ENCODE measurements around the gene IL12RB2.

Gene IL12RB2, protein sequence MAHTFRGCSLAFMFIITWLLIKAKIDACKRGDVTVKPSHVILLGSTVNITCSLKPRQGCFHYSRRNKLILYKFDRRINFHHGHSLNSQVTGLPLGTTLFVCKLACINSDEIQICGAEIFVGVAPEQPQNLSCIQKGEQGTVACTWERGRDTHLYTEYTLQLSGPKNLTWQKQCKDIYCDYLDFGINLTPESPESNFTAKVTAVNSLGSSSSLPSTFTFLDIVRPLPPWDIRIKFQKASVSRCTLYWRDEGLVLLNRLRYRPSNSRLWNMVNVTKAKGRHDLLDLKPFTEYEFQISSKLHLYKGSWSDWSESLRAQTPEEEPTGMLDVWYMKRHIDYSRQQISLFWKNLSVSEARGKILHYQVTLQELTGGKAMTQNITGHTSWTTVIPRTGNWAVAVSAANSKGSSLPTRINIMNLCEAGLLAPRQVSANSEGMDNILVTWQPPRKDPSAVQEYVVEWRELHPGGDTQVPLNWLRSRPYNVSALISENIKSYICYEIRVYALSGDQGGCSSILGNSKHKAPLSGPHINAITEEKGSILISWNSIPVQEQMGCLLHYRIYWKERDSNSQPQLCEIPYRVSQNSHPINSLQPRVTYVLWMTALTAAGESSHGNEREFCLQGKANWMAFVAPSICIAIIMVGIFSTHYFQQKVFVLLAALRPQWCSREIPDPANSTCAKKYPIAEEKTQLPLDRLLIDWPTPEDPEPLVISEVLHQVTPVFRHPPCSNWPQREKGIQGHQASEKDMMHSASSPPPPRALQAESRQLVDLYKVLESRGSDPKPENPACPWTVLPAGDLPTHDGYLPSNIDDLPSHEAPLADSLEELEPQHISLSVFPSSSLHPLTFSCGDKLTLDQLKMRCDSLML

DNA sequence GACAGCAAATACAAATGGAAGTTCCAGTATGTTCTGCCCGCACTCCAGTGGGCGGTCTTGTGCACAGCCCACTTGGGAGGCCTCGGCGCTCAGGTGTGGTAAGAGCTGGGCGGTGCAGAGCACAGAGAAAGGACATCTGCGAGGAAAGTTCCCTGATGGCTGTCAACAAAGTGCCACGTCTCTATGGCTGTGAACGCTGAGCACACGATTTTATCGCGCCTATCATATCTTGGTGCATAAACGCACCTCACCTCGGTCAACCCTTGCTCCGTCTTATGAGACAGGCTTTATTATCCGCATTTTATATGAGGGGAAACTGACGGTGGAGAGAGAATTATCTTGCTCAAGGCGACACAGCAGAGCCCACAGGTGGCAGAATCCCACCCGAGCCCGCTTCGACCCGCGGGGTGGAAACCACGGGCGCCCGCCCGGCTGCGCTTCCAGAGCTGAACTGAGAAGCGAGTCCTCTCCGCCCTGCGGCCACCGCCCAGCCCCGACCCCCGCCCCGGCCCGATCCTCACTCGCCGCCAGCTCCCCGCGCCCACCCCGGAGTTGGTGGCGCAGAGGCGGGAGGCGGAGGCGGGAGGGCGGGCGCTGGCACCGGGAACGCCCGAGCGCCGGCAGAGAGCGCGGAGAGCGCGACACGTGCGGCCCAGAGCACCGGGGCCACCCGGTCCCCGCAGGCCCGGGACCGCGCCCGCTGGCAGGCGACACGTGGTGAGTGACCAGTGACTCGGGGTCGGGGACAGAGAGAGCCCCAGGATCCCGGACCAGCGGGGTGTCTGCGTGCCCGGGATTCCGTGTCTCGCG is at the start of gene IL12RB2:
Gene IL12RB2, plus strand, starts transcription at position 623 of the 810 bp plus-strand sequence. CDS start 12,496 bp downstream, outside the sequence.
- peaks cover 45% of the 10 kb centered on the region for H3K36me3 Mint-ChIP-seq (ENCODE audit: low read depth)
- DNase-seq, result peak; percentile 75
- H3K27ac Mint-ChIP-seq, result peak within 1 kb of the TSS; percentile 98
- H3K9me3 Mint-ChIP-seq, result no peaks in the 10 kb centered on the region
- H3K4me1 Mint-ChIP-seq (ENCODE audit: low read depth), result peaks cover 68% of the 10 kb centered on the region
- peaks cover 2% of the 10 kb centered on the region for H3K27me3 Mint-ChIP-seq
- H3K4me3 Mint-ChIP-seq, result peak within 1 kb of the TSS; percentile 96

DNA sequence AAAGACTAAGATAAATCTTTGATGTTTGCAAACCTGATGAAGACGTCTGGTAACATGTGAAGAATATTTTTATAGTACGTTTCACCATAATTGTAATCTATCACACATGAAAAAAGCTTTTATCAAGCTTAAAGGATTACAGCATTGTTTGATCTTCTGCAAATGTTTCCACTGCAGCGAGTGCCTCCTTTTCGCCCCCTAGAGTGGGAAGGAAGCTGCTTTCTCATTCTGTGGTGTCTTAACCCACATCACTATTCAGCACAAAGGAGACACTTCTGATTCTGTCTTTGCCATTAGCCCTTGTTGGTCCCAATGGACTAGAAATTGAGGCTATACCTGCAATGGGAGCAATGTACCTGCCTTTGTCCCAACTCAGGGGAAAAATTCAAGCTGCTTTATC is 46.0 kb upstream of the IL12RB2 start:
- no peak overlapping the region for H3K27ac Mint-ChIP-seq
- H3K36me3 Mint-ChIP-seq (ENCODE audit: low read depth), result no peaks in the 10 kb centered on the region
- no peak for DNase-seq
- H3K4me1 Mint-ChIP-seq (ENCODE audit: low read depth), result peaks cover 30% of the 10 kb centered on the region
- no peak overlapping the region for H3K4me3 Mint-ChIP-seq
- no peaks in the 10 kb centered on the region for H3K27me3 Mint-ChIP-seq
- H3K9me3 Mint-ChIP-seq, result no peaks in the 10 kb centered on the region

DNA sequence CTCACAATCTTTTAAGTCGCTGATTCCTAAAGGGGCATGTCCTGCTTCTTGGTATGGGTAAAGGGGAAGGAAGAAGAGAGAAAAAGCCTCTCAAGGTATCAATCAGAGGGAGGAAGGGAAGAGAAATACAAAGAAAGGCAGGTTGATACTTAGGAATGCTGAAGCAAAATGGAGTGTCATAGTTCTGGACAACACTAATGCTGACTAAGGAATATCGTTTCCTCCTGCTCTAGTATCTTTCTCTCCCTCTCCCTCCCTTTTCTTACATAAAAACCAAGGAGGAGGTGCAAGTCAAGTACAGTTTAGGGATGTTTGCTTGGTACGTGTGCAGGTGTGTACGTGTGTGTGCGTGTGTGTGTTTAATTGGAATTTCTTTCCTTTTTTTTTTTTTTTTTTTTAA is 44.9 kb upstream of the IL12RB2 start:
- no peaks in the 10 kb centered on the region for H3K36me3 Mint-ChIP-seq (ENCODE audit: low read depth)
- H3K4me1 Mint-ChIP-seq (ENCODE audit: low read depth), result peaks cover 31% of the 10 kb centered on the region
- no peak for DNase-seq
- H3K27me3 Mint-ChIP-seq, result no peaks in the 10 kb centered on the region
- H3K27ac Mint-ChIP-seq, result no peak overlapping the region
- H3K4me3 Mint-ChIP-seq, result no peak overlapping the region
- H3K9me3 Mint-ChIP-seq, result no peaks in the 10 kb centered on the region

DNA sequence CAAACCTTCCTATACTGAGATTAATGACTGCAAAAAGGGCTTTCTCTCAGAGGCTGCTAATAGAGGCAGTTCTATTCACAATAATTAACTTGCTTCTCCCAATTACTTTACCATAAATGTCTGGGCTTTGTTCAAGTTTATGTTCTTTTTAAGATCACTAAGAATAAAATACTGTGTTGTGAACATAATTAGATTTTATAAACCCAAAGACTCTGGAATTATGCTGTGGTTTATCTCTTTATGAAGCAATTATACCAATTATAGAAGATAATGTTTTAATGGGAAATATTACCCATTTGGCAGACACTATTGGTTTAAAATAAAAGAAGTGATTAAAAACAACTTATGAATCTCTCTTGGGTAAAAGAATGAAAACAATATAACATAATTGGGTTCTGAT is 43.5 kb upstream of the IL12RB2 start:
- H3K36me3 Mint-ChIP-seq (ENCODE audit: low read depth), result no peaks in the 10 kb centered on the region
- peaks cover 33% of the 10 kb centered on the region for H3K4me1 Mint-ChIP-seq (ENCODE audit: low read depth)
- H3K27me3 Mint-ChIP-seq, result no peaks in the 10 kb centered on the region
- no peaks in the 10 kb centered on the region for H3K9me3 Mint-ChIP-seq
- no peak overlapping the region for H3K4me3 Mint-ChIP-seq
- DNase-seq, result no peak
- no peak overlapping the region for H3K27ac Mint-ChIP-seq

DNA sequence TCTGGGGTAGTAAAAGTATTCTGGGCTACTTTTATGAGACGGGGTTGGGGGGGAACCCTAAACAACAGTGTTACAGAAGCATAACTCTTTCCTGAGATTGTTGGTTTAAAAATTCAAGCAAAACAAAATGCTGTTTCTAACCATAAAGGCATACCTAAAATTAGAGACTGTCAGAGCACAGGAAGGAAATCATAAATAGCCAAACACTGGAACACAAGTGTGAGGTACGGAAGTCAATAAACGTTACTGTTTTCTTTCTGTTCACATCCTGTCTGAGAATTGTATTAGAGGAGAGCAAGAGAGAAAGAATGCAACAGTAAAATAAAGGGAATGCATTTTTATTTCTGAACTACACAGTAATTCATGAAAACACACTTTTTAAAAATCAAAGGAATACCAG is 42.8 kb upstream of the IL12RB2 start:
- no peak for DNase-seq
- peak overlapping the region; percentile 76 for H3K27ac Mint-ChIP-seq
- no peaks in the 10 kb centered on the region for H3K36me3 Mint-ChIP-seq (ENCODE audit: low read depth)
- peak overlapping the region; percentile 13 for H3K4me3 Mint-ChIP-seq
- no peaks in the 10 kb centered on the region for H3K27me3 Mint-ChIP-seq
- no peaks in the 10 kb centered on the region for H3K9me3 Mint-ChIP-seq
- peaks cover 33% of the 10 kb centered on the region for H3K4me1 Mint-ChIP-seq (ENCODE audit: low read depth)

DNA sequence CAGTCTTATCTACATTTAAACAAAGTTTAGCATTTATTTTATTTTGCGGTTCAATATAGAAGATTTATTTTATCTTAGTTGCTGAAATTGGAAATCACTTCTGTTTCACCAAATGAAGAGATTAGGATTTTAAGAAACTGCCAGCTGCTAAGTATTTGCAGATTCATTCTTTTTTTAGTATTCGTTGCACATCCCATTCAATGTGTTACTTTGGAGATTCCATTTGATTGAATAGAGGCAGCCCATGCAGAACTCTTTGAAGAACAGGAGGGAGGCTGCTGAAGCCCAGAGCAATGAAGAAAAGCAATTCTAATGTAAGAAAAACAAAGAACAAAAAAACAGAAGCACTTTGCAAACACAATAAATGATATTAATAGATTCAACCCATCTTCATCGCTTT is 38.6 kb upstream of the IL12RB2 start:
- Mint-ChIP-seq H3K36me3 (ENCODE audit: low read depth) (peaks cover 25% of the 10 kb centered on the region), H3K27me3 (no peaks in the 10 kb centered on the region), H3K9me3 (peaks cover 30% of the 10 kb centered on the region), H3K27ac (no peak overlapping the region), H3K4me3 (no peak overlapping the region), H3K4me1 (ENCODE audit: low read depth) (peaks cover 48% of the 10 kb centered on the region)
- DNase-seq, result no peak

DNA sequence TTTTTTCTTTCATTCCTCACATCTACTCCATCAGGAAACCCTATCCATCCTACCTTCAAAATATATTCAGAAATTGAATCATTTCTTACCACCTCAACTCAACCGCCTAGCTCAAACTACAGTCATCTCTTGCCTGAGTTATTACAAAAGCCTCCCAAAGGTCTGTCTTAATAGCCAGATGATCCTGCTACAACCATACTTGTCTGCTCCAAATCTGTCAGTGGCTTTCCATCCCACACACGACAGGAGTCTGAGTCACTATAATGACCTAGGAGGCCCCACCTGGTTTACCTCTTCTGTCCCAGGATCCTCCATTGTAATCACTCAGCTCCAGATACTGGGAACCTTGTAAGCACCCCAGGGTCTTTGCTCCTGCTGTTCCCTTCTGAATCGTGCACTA is 37.1 kb upstream of the IL12RB2 start:
- Mint-ChIP-seq H3K27ac (peak overlapping the region; percentile 46), H3K9me3 (peaks cover 31% of the 10 kb centered on the region), H3K4me3 (no peak overlapping the region), H3K27me3 (no peaks in the 10 kb centered on the region), H3K36me3 (ENCODE audit: low read depth) (peaks cover 31% of the 10 kb centered on the region), H3K4me1 (ENCODE audit: low read depth) (peaks cover 55% of the 10 kb centered on the region)
- no peak for DNase-seq

DNA sequence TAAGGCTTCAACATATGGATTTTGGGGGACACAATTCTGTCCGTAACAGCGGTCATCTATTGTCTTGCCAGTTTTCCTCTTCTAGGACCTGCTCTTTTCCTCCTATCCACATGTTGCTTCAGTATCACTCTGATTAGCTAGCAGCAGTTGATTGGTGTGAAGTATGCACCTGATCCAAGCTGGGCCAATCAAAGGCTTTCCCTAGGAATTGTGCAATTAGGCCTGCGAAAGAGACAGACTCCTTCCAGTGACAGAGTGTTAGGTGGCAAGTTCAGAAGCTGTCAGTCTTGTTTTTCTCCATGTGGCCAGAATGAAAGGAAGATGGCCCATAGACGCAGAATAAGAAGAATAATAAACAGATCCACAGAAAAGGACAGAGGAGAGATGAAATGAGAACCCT is 34.1 kb upstream of the IL12RB2 start:
- peaks cover 42% of the 10 kb centered on the region for H3K36me3 Mint-ChIP-seq (ENCODE audit: low read depth)
- peaks cover 39% of the 10 kb centered on the region for H3K9me3 Mint-ChIP-seq
- no peaks in the 10 kb centered on the region for H3K27me3 Mint-ChIP-seq
- H3K4me1 Mint-ChIP-seq (ENCODE audit: low read depth), result peaks cover 64% of the 10 kb centered on the region
- DNase-seq, result no peak
- H3K4me3 Mint-ChIP-seq, result no peak overlapping the region
- peak overlapping the region; percentile 91 for H3K27ac Mint-ChIP-seq

DNA sequence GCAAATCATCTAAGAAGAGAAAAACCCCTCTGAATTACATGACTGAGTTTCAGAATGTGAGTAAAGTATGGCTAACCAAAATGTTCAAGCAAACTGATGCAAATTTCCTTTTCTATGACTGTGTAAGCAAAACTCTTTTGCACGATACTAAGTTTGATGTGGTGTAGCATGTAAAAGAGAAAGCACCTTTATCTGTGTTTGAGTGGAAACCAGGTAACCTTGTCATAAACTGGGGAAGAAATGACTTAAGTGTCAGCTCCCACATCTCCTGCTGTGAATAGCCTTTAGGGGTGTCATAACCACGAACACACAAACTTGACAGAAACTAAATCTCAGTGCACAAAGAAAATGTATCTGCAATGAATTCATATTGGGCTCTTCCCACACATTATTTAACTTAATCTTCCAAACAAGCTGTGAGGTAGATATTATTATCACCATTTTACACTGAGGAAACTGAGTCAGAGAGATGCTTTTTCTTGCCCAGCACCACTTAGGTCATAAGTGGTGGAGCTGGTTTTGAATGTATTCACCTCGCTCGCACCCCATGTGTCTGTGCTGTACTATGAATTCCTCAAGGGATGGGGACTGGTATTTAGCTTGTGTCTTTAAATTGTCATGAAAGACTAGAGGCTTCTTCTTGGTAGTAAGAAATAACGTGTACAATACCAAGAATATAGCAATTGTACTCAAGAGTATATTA is 32.9 kb upstream of the IL12RB2 start:
- H3K4me3 Mint-ChIP-seq, result no peak overlapping the region
- H3K9me3 Mint-ChIP-seq, result peaks cover 39% of the 10 kb centered on the region
- H3K27me3 Mint-ChIP-seq, result no peaks in the 10 kb centered on the region
- DNase-seq, result no peak
- H3K27ac Mint-ChIP-seq, result peak overlapping the region; percentile 91
- H3K36me3 Mint-ChIP-seq (ENCODE audit: low read depth), result peaks cover 42% of the 10 kb centered on the region
- peaks cover 64% of the 10 kb centered on the region for H3K4me1 Mint-ChIP-seq (ENCODE audit: low read depth)

DNA sequence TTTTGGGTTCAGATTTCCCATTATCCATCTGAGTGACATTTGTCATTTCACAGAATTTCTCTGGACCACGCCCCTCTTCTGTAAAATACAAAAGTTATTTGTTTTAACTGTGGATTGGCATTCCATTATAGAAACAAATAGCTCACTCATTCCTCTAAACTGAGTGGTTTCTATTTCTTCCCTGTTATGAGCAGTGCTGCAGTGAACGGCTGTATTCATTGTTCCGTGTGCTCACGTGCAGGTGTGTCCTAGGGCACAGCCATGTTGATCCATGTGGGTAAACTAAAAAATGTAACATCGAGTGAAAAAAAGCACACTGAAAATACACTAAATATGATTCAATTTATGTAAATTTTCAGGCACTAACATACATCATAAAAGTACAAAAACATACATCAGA is 27.0 kb upstream of the IL12RB2 start:
- no peak overlapping the region for H3K27ac Mint-ChIP-seq
- H3K4me1 Mint-ChIP-seq (ENCODE audit: low read depth), result peaks cover 35% of the 10 kb centered on the region
- peaks cover 10% of the 10 kb centered on the region for H3K36me3 Mint-ChIP-seq (ENCODE audit: low read depth)
- H3K9me3 Mint-ChIP-seq, result peaks cover 6% of the 10 kb centered on the region
- H3K27me3 Mint-ChIP-seq, result peaks cover 3% of the 10 kb centered on the region
- DNase-seq, result no peak
- H3K4me3 Mint-ChIP-seq, result no peak overlapping the region

DNA sequence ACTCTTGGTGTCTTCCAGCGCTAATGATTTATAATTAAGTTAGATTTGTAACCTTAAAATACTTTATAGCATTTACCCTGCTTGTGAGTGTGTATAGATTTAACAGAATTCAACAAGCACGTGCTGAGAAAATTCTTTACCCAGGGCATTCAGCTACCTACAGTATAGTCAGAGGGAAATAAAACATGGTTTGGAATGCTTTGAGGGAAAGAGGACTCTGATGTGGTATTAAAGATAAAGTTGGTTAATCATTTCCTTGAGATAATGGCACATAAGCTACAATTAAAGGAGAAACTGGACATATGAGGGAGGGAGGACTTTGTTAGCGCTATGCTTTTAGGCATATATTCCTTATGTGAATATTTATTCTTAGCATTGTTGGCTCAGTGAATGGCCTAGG is 26.4 kb upstream of the IL12RB2 start:
- Mint-ChIP-seq H3K9me3 (peaks cover 1% of the 10 kb centered on the region), H3K36me3 (ENCODE audit: low read depth) (peaks cover 5% of the 10 kb centered on the region), H3K4me3 (no peak overlapping the region), H3K4me1 (ENCODE audit: low read depth) (peaks cover 35% of the 10 kb centered on the region), H3K27ac (no peak overlapping the region), H3K27me3 (peaks cover 3% of the 10 kb centered on the region)
- DNase-seq, result no peak

DNA sequence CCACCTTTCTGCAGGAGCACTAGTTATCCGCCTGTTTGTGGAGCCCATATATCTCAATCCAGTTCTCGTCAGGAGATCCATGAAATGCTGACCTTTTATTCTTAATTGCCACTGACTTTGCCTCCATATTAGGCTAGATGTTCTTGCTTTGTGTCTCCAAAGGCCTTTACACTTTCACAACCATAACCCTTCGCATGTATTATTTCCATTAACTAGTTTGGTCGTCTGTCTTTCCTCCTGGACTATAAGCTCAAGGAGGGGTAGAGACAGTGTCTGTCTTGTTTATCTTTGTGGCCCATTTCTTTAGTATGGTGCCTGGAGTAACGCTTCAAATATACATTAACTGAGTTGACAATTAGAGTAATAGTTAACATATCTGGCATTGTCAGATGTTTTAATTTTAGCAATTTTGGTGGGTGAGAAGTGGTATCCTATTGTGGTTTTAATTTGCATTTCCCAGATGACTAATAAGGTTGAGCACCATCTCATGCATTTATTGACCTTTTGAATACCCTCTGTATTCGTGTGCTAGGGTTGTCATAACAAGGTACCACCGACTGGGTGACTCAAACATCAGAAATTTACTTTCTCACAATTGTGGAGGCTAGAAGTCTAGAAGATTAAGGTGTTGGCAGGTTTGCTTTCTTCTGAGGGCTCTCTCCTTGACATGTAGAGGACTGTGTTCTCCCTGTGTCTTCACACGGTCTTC is 21.7 kb upstream of the IL12RB2 start:
- Mint-ChIP-seq H3K4me3 (peak overlapping the region; percentile 6), H3K36me3 (ENCODE audit: low read depth) (peaks cover 3% of the 10 kb centered on the region), H3K27ac (peak overlapping the region; percentile 94), H3K4me1 (ENCODE audit: low read depth) (peaks cover 61% of the 10 kb centered on the region), H3K9me3 (no peaks in the 10 kb centered on the region), H3K27me3 (peaks cover 3% of the 10 kb centered on the region)
- DNase-seq, result no peak

DNA sequence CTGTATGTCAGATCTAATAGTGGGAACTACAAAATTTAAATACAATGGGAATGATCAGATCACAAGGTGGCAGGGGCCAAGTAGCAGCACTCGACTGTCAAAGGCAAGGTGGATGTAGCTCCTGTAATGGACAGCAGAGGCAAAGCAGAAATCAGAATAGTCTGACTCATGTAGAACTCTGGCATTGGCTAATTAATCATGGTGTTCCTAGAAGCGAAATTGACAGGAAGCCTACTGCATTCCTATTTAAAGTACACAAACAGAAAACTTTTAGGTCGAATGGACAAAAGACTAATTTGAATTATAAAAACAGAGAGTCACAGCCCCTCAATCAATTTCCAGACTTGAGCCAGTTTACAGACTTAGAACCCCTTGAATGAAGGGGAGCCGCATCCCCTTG is 17.4 kb upstream of the IL12RB2 start:
- Mint-ChIP-seq H3K4me1 (ENCODE audit: low read depth) (peaks cover 54% of the 10 kb centered on the region), H3K36me3 (ENCODE audit: low read depth) (peaks cover 3% of the 10 kb centered on the region)

More for the DNA sequence above, 17.4 kb upstream of the IL12RB2 start:
- Mint-ChIP-seq H3K4me3 (no peak overlapping the region), H3K9me3 (peaks cover 2% of the 10 kb centered on the region), H3K27me3 (no peaks in the 10 kb centered on the region), H3K27ac (no peak overlapping the region)
- no peak for DNase-seq
